HG02763 (cell line): Measurements from ENCODE around the gene WDR86.

Experiments used
- ATAC-seq: cut with Tn5 transposase; IDR thresholded peaks from one replicate; pipeline ENCODE4 v1.9.1; 2021; ENCODE audit warnings: mild to moderate bottlenecking, moderate library complexity; ENCODE audit not compliant: unreplicated experiment

Gene WDR86

GRCh38 chr7:151408839-151409666, 785 bp downstream of the WDR86 start:
- no peak for ATAC-seq

- ATAC-seq: no peak
Observed at GRCh38 chr7:151408498-151408838, 1.4 kb downstream of the WDR86 start.

GRCh38 chr7:151406886-151407583, 2.8 kb downstream of the WDR86 start:
- ATAC-seq: no peak

- ATAC-seq: no peak
Observed at GRCh38 chr7:151406051-151406875, 3.6 kb downstream of the WDR86 start.

- no peak for ATAC-seq
Observed at GRCh38 chr7:151405588-151405987, 4.2 kb downstream of the WDR86 start.

- no peak for ATAC-seq
Observed at GRCh38 chr7:151405056-151405455, 4.8 kb downstream of the WDR86 start.

- ATAC-seq: no peak
Observed at GRCh38 chr7:151404216-151405011, 5.4 kb downstream of the WDR86 start.

GRCh38 chr7:151403764-151404163, 6.1 kb downstream of the WDR86 start:
- ATAC-seq: no peak

GRCh38 chr7:151402029-151402835, 7.6 kb downstream of the WDR86 start:
- no peak for ATAC-seq

- ATAC-seq: no peak
Observed at GRCh38 chr7:151400626-151401315, 9.1 kb downstream of the WDR86 start.

GRCh38 chr7:151399906-151400305, 9.9 kb downstream of the WDR86 start:
- ATAC-seq: no peak

GRCh38 chr7:151399305-151399601, 10.6 kb downstream of the WDR86 start:
- ATAC-seq: no peak

GRCh38 chr7:151398446-151399304, 11.2 kb downstream of the WDR86 start:
- ATAC-seq: no peak

GRCh38 chr7:151397026-151397425, 12.8 kb downstream of the WDR86 start:
- no peak for ATAC-seq

- ATAC-seq: no peak
Observed at GRCh38 chr7:151396328-151396970, 13.4 kb downstream of the WDR86 start.

GRCh38 chr7:151395036-151395367, 14.8 kb downstream of the WDR86 start:
- no peak for ATAC-seq

GRCh38 chr7:151394076-151395035, 15.5 kb downstream of the WDR86 start:
- ATAC-seq: no peak
